COR-L47 (cell line): ENCODE results near the gene MAD1L1.

Experiments
- DNase-seq: peaks from one replicate; lab custom pipeline; 2025; lab: John Stamatoyannopoulos, UW

The MAD1L1 gene

DNA sequence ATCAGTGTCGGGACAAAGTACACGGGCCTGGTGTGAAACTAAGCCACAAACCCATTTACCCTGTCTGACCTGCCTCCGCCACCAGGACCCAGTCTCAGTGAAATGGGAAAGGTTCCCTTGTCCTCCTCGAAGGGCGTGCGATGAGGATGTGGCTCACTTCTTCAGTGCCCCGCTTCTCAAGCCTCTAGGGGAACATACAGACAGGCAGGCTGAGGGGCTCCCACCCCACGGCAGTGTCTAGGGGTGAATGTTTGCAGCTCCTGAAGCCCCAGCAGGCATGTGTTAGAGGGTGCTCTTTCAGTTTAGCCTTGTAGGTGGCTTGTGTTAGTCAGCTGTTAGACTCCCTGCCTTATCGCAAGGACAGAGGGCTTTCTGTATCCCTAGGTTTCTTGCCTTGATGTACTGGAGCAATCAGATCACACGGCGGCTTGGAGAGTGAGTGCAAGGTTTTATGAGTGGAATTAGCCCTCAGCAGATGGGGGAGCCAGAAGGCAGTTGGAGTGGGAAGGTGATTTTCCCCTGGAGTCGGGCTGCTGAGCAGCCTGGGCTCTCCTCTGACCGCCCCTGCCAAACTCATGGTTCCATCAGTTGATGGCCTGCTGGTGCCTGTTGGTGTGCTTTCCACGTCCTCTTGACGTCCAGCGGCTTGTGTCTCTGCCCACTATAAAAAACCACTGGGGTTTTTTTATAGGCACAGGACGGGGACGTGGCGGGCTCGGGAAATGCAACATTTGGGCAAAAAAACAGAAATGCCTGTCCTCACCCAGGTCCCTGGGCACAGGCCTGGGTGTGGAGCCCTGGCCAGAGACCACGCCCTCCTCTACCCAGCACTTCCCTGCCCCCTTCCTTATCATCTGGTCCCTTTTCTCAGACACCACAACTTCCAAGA, 10.0 kb upstream of the MAD1L1 start:
- no peak for DNase-seq

- DNase-seq, result peak; percentile 82
These were observed 9.1 kb upstream of the MAD1L1 start, which contains the start of the genes MRM2 and NUDT1 for GRCh38 chr7:2241580-2242540. TSS of gene MRM2 (minus strand) at chr7:2242205. CDS start at chr7:2242169, 36 bp downstream. TSS of gene NUDT1 (plus strand) at chr7:2242226. CDS start at chr7:2244575, 2,349 bp downstream.

DNA sequence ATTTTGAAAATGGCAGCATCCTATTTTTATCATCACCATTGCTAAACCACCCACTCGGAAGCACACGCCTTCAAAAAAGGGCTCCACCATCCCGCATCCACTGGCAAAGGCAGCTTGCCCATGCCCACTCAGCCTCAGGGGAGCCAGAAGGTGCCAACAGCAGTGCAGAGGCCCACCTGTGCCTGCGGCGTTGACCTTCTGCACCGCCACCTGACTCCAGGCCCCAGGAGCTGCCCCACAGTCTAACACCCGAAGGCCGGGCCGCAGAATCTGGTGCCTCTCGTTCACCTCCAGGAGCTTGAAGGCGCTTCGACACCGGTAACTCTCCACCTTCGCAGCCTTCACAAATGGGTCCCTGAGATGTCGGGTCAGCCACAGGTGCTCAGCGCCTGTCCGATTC, 6.5 kb upstream of the MAD1L1 start:
- no peak for DNase-seq

- DNase-seq, result no peak
These were observed 4.4 kb upstream of the MAD1L1 start for GRCh38 chr7:2237109-2237602.

DNA sequence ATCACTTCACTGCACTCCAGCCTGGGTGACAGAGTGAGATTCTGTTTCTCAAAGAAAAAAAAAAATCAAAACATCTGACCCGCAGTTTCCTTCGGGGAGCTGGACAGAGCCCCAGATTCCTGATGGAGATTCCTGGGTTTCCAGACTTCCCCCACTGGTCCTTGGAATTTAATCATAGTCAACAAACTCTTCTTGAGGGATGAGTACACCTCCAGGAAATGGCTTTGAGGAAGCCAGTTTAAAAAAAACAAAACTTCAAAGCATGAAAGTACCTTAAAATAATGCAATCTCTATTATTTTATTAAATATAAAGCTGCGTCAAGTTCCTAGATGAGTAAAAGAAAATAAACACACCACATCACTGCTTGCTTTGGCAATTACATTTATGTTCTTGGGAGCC, 1.2 kb upstream of the MAD1L1 start:
- no peak for DNase-seq

DNA sequence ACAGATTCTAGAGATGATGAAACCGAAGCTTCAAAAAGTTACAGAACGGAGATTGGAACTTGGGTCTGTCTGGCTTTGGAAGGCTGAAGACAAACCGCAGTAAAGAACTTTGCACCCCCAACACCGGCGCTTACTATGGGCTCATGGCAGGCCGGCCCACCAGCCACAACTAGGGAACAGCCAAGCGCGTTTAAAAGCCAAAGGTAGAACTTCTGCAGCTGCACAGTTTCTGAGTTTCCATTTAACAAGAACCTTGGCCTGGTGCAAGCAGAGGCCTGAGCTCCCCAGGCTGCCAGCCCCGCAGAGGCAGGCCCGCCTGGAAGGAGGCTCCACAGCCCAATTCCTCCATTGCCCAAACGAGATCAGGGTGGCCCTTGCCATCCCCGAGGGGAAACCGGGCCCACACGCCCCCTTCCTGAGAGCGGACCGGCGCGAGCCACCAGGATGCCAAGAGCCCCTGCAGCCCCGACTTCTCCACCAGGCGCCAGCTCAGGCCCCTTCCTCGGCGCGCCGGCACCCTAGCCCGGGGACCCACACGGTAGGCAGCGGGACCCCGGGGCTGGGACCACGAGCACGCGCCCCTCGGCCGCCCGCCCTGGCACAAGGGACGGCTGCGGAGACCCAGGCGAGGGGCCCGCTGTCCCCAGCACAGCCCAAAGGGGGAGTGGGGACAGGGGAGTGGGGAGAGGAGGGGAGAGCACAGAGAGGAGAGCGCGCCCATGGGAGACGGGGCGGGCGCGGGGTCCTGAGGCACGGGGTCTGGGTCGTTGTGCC, 566 bp downstream of the MAD1L1 start:
- no peak for DNase-seq

DNA sequence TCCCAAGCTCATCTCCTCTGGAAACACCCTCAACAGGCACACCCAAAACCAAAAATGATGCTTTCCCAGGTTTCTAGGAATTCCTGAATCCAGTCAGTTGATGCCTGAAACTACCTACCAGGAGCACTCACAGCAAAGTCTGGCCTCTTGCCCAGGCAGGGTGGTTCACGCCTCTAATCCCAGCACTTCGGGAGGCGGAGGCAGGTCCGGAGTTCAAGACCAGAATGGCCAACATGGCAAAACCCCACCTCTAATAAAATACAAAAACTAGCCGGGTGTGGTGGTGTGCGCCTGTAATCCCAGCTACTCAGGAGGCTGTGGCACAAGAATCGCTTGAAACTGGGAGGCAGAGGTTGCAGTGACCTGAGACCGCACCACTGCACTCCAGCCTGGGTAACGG, 1.9 kb downstream of the MAD1L1 start:
- no peak for DNase-seq

DNA sequence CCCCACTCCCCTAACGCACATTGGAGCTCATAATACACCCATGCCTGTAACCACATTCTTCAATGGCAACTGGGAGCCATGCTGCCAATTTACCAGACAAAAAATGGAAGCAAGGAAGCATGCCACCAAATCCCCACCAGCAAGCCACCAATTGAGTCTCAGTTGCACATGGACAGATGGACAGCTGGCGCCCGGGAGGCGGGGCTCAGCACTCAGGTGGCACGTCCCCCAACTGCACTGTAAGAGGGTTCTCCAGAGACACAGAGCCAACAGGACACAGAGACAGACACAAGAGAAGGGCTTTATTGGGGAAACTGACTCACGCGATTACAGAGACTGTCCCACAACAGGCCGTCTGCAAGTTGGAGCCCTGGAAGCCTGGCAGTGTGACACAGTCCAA, 2.5 kb downstream of the MAD1L1 start:
- no peak for DNase-seq

- DNase-seq, result no peak
These were observed 3.3 kb downstream of the MAD1L1 start for GRCh38 chr7:2229467-2229866.

GRCh38 chr7:2228921-2229320, 3.8 kb downstream of the MAD1L1 start:
- no peak for DNase-seq

DNA sequence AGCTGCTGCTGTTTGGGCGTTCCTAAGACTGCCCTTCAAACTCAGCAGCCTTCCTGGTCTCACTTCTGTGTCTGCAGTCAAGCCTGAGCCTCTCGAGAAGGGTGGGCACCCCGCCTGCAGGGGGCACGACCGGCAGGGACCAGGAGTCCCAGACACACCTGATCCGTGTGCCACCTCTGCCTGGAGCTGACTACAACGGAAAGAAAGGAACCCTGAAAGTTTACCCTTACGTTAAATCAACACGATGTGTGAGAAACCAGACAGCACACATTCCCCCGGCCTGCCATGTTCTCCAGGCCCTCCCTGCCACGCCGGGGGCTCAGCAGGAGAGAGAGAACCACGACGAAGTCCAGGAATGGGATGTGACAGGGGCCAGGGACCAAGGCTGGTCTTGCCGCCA, 5.0 kb downstream of the MAD1L1 start:
- no peak for DNase-seq

GRCh38 chr7:2225830-2226229, 6.9 kb downstream of the MAD1L1 start:
- DNase-seq, result no peak

DNA sequence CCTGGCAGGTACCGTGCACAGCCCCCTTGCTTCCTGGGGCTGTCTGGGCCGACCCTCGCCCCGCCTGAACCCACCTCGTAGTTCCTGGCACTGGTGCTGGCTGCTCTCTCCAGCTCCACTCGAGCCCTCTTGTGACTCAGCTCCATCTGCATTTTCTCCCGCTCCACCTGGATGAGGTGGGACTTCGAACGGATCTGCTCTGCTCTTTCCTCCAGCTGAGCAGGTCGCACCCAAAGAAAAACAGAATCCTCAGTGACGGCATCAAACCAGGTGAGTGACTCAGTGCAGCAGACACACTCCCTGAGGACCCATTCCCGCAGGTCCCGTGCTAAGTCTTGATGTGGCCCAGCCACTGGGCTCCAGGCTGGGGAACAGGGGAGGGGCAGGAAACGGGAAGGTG, 7.4 kb downstream of the MAD1L1 start:
- no peak for DNase-seq

GRCh38 chr7:2224934-2225333, 7.8 kb downstream of the MAD1L1 start:
- DNase-seq, result no peak

DNA sequence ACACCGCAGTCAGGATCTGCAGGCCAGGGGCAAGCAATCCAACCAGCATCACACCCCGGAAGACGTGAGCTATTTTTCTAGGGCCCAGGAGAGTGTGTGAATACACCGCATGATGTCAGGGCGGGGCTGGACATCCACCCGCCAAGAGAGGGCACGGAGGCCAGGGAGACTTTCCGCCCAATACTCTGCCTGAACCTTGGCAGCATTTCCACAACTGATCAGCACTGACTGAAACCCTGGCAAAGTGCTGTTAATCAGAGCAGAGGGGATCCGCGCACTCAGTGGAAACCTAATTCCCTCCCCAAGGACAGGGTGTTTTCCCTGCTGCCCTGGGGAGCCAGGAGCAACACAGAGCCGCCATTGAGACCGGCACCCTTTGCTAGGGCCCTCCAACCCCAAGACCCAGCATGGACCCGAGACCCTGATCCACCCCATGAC, 8.2 kb downstream of the MAD1L1 start:
- DNase-seq, result no peak

GRCh38 chr7:2223321-2223720, 9.4 kb downstream of the MAD1L1 start:
- no peak for DNase-seq

GRCh38 chr7:2222516-2222915, 10.2 kb downstream of the MAD1L1 start:
- DNase-seq, result no peak

DNA sequence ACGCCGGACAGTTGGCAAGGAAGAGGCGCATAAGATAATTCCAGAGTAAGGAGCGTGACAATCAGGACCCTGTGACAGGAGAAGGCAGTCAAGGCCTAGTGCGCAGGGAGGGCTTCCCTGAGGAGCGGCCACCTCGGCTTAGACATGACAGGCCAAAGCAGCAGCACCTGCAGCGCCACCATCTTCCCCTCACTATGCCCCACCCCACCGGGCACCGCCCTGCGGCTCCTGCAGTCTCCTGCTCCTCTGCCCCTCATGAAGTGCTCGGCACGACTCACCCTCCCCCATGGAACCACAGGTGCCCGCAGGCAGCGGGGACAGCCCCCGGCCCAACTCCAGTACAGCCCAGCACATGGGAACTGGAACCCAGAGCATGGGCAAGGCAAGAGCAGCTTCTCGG, 11.8 kb downstream of the MAD1L1 start:
- no peak for DNase-seq

DNA sequence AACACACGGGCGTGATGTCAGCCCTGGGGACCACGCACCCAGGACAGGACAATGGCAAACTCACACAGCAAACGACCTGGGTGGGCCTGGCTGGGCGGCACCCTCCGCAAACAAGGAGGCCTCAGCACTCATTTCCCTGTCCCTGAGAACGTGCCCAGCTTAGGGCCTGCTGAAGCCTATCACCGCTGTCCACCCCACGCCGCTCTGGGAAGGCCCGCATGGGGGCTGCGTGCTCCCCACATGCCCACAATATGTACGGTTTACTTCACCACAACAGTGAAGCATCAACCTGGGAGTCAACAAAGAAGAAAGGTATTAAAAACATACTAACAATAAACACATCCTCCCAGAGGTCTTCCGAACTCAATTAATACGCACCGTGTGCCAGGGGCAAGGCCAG, 12.2 kb downstream of the MAD1L1 start:
- DNase-seq, result no peak

GRCh38 chr7:2220030-2220429, 12.7 kb downstream of the MAD1L1 start:
- DNase-seq, result no peak

DNA sequence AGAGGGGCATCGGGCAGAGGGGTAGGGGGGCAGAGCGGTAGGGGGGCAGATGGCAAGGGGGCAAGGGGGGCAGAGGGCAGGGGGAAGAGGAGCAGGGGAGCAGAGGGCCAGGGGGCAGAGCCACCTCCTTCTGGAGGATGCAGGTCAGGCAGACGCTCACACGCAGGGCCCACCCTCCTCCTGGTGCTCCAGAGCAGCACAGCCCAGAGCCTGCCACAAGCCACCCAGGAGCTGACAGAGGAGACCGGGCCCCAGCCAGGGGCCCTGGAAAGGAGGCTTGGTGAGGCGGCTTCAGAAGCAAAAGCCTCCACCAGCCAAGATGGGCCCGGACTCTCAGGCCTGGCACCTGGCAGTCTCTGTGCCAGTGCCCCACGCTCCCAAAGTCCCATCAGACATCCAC, 13.1 kb downstream of the MAD1L1 start:
- no peak for DNase-seq

GRCh38 chr7:2219136-2219535, 13.6 kb downstream of the MAD1L1 start:
- DNase-seq, result no peak
